Left lung (tissue), 10 donors: Measurements from ENCODE around the gene ADCK2. TPM values are rescaled to one million over a fixed set of nuclear protein-coding genes. Genes with fewer than 3 reads are reported as not detected.

ENCODE experiments used
- ATAC-seq: fragments of 200-7000 bp; cut with Tn5 transposase; one replicate; pipeline ENCODE4 v1.9.1; 2020; ENCODE audit warnings: moderate library complexity
- DNase-seq, 4 donors: peaks; one replicate each; pipeline ENCODE4 v3.0.0-alpha.2; 2013 to 2020
- H3K27ac ChIP-seq, 2 donors: fragments of 200-600 bp; sonication (generic) in 1 of 2; one replicate each; pipeline versions ENCODE4 v1.5.0 to v1.8.0; 2020 to 2021
- H3K27me3 ChIP-seq, 2 donors: fragments of 200-600 bp; sonication (generic) in 1 of 2; one replicate each; pipeline versions ENCODE4 v1.5.0 to v1.8.0; 2020 to 2021
- H3K36me3 ChIP-seq, 2 donors: fragments of 200-600 bp; sonication (generic) in 1 of 2; one replicate each; pipeline versions ENCODE4 v1.5.0 to v1.8.0; 2020 to 2021
- H3K4me1 ChIP-seq, 2 donors: fragments of 200-600 bp; one replicate each; pipeline ENCODE4 v1.8.0; 2021
- H3K4me3 ChIP-seq, 2 donors: fragments of 200-600 bp; sonication (generic) in 1 of 2; one replicate each; pipeline versions ENCODE4 v1.5.0 to v1.8.0; 2020 to 2021; ENCODE audit warnings: mild to moderate bottlenecking in 1 of 2
- H3K9me3 ChIP-seq, 2 donors: fragments of 200-600 bp; sonication (generic) in 1 of 2; one replicate each; pipeline versions ENCODE4 v1.5.0 to v1.8.0; 2020 to 2021
- CTCF ChIP-seq, 2 donors: fragments of 200-600 bp; sonication (generic) in 1 of 2; IDR thresholded peaks; one replicate each; pipeline versions ENCODE4 v1.5.0 to v1.8.0; 2021; ENCODE audit warnings: antibody characterized with exemption in 2 of 2
- intact Hi-C, 2 donors: fragments of 100-400 bp; cut with DNase I; formaldehyde crosslinking; loops; one replicate each; pipeline versions ENCODE4 v1.11.2 to v1.14.2; 2022
- polyA plus RNA-seq, 6 donors: library from polyadenylated mRNA; unstranded; fragments of 120-200 nt; gene quantifications; one replicate each; pipeline ENCODE4 v1.2.1, GENCODE V29; 2013; ENCODE audit not compliant: insufficient read length in 6 of 6
- total RNA-seq, 2 donors: library from RNA; stranded (reverse); fragmentation: NEBNext Ultra II Directional; extraction: Animal tissue kit (Norgen Biotek cat#: 25700); gene quantifications; one replicate each; pipeline ENCODE4 v1.2.1, GENCODE V29; 2021
- donor health status: DM: no; HTN: yes; CAD: no.
- donor health status: DM: no; HTN: no; CAD: no.

The ADCK2 gene
- total and polyA plus RNA-seq, 8 donors = 14.5 to 22.0 (median 17.7) TPM

- no peak overlapping the region for H3K4me3 ChIP-seq
- ATAC-seq (peak; percentile 71), DNase-seq (peak in 1 of 4 donors; percentile 48)
- H3K9me3 ChIP-seq = no peaks in the 10 kb centered on the region
- H3K4me1 ChIP-seq = no peaks in the 10 kb centered on the region
- no peaks in the 10 kb centered on the region for H3K36me3 ChIP-seq
- H3K27me3 ChIP-seq = peaks cover 4 to 28% of the 10 kb centered on the region in 2 donors
- H3K27ac ChIP-seq = no peak overlapping the region
- TF ChIP-seq CTCF (IDR thresholded peaks at IDR 0.05) = peak; percentile 23 to 36
- intact Hi-C loops = no loop called here
These were observed 25.7 kb upstream of the ADCK2 start for GRCh38 chr7:140646931-140647647.

- intact Hi-C loops = loop anchor here in 1 of 2 donors (10.0 kb wide), 1 partner anchor 135 kb away; no protein-coding TSS in a partner anchor
- no peak for TF ChIP-seq CTCF (IDR thresholded peaks at IDR 0.05)
- no peak overlapping the region for H3K27ac ChIP-seq
These were observed 23.1 kb upstream of the ADCK2 start for GRCh38 chr7:140649556-140650205.

GRCh38 chr7:140650367-140650766 is 22.4 kb upstream of the ADCK2 start:
- Histone ChIP-seq H3K27me3 (no peaks in the 10 kb centered on the region), H3K4me1 (peaks cover 0 to 4% of the 10 kb centered on the region in 2 donors), H3K27ac (no peak overlapping the region), H3K9me3 (no peaks in the 10 kb centered on the region), H3K36me3 (no peaks in the 10 kb centered on the region), H3K4me3 (no peak overlapping the region)
- ATAC-seq (no peak), DNase-seq (no peak)
- no peak for TF ChIP-seq CTCF (IDR thresholded peaks at IDR 0.05)
- intact Hi-C loops = loop anchor here in 1 of 2 donors (10.0 kb wide), 1 partner anchor 136 kb away; no protein-coding TSS in a partner anchor

More at GRCh38 chr7:140649556-140650205, 23.1 kb upstream of the ADCK2 start:
- Histone ChIP-seq H3K27me3 (peaks cover 0 to 2% of the 10 kb centered on the region in 2 donors), H3K4me3 (no peak overlapping the region), H3K4me1 (peaks cover 0 to 4% of the 10 kb centered on the region in 2 donors), H3K9me3 (no peaks in the 10 kb centered on the region), H3K36me3 (no peaks in the 10 kb centered on the region)
- no peak for DNase-seq
- no peak for ATAC-seq

- Histone ChIP-seq H3K9me3 (no peaks in the 10 kb centered on the region), H3K4me1 (peaks cover 0 to 24% of the 10 kb centered on the region in 2 donors), H3K4me3 (no peak overlapping the region), H3K27ac (no peak overlapping the region), H3K36me3 (no peaks in the 10 kb centered on the region), H3K27me3 (no peaks in the 10 kb centered on the region)
- DNase-seq (peak in 3 of 4 donors; percentile 45 to 86 (median 72)), ATAC-seq (peak; percentile 81)
- peak; percentile 77 to 93 for TF ChIP-seq CTCF (IDR thresholded peaks at IDR 0.05)
- intact Hi-C loops = loop anchor here (2.0 to 10.0 kb wide), 2 partner anchors 135 to 139 kb away; no protein-coding TSS in a partner anchor
These were observed 19.2 kb upstream of the ADCK2 start for GRCh38 chr7:140653319-140654108.
